Vagina (tissue), 2 donors: ENCODE measurements around the gene GAB2. TPM values are rescaled to one million over a fixed set of nuclear protein-coding genes. Genes with fewer than 3 reads are reported as not detected.
"Not testable (repeated sequence)": the region's sequence is repeated elsewhere in the genome, so short reads cannot be mapped to it uniquely, and the experiment has no call there.

Source experiments
- DNase-seq, 2 donors: peaks; one replicate each; pipeline ENCODE4 v3.0.0-alpha.2; 2017; ENCODE audit errors: extremely low spot score in 2 of 2
- H3K27ac ChIP-seq: fragments of 200-600 bp; sonication (generic); one replicate; pipeline ENCODE4 v1.5.1; 2019
- H3K27me3 ChIP-seq: fragments of 200-600 bp; sonication (generic); one replicate; pipeline ENCODE4 v1.5.1; 2019
- H3K36me3 ChIP-seq, 2 donors: fragments of 200-600 bp; sonication (generic); one replicate each; pipeline ENCODE4 v1.5.1; 2017 to 2019
- H3K4me1 ChIP-seq: fragments of 200-600 bp; sonication (generic); one replicate; pipeline ENCODE4 v1.5.1; 2019
- H3K4me3 ChIP-seq, 2 donors: fragments of 200-600 bp; sonication (generic); 1 replicate in 1 of 2; 2 replicates in 1 of 2; pipeline ENCODE4 v1.5.1; 2016 to 2019
- H3K9me3 ChIP-seq: fragments of 200-600 bp; sonication (generic); one replicate; pipeline ENCODE4 v1.5.1; 2019
- POLR2A ChIP-seq, 2 donors: fragments of 450-650 bp; IDR thresholded peaks; one replicate each; pipeline ENCODE4 v1.6.1; 2017; ENCODE audit warnings: antibody characterized with exemption in 2 of 2, mild to moderate bottlenecking in 2 of 2, moderate library complexity in 2 of 2
- POLR2AphosphoS5 ChIP-seq, 2 donors: sonication (generic); formaldehyde crosslinking; IDR thresholded peaks; one replicate each; pipeline ENCODE4 v1.9.0; 2017; ENCODE audit warnings: antibody characterized with exemption in 2 of 2, mild to moderate bottlenecking in 2 of 2, low read depth in 1 of 2; ENCODE audit not compliant: insufficient read depth in 1 of 2
- intact Hi-C: fragments of 100-400 bp; cut with DNase I; formaldehyde crosslinking; loops from one replicate; pipeline ENCODE4 v1.15.1; 2023
- total RNA-seq: library from RNA; depleted of rRNA; stranded (reverse); fragments of >200 nt; gene quantifications from one replicate; pipeline ENCODE4 v1.2.3, GENCODE V29; 2016
- TF ChIP-seq, protein P1 (sequence below), 3 experiments: fragments of 450-650 bp in 2 of 3; fragments of 200-600 bp in 1 of 3; sonication (generic) in 1 of 3; IDR thresholded peaks; one replicate each; pipeline ENCODE4 v1.5.1; 2017 to 2019; ENCODE audit warnings: antibody characterized with exemption in 3 of 3, mild to moderate bottlenecking in 2 of 3, moderate library complexity in 2 of 3

The GAB2 gene
- total RNA-seq, 1 donor from 2014 or later: 24.6 TPM

GRCh38 chr11:78244080-78244479, 173.5 kb downstream of the GAB2 start:
- no peaks in the 10 kb centered on the region for H3K4me1 ChIP-seq
- H3K27me3 ChIP-seq: no peaks in the 10 kb centered on the region
- TF ChIP-seq POLR2AphosphoS5 (IDR thresholded peaks at IDR 0.05; ENCODE audit: insufficient read depth in 1 of 2, low read depth in 1 of 2) (no peak), POLR2A (IDR thresholded peaks at IDR 0.05) (no peak)
- TF ChIP-seq, protein P1, sequence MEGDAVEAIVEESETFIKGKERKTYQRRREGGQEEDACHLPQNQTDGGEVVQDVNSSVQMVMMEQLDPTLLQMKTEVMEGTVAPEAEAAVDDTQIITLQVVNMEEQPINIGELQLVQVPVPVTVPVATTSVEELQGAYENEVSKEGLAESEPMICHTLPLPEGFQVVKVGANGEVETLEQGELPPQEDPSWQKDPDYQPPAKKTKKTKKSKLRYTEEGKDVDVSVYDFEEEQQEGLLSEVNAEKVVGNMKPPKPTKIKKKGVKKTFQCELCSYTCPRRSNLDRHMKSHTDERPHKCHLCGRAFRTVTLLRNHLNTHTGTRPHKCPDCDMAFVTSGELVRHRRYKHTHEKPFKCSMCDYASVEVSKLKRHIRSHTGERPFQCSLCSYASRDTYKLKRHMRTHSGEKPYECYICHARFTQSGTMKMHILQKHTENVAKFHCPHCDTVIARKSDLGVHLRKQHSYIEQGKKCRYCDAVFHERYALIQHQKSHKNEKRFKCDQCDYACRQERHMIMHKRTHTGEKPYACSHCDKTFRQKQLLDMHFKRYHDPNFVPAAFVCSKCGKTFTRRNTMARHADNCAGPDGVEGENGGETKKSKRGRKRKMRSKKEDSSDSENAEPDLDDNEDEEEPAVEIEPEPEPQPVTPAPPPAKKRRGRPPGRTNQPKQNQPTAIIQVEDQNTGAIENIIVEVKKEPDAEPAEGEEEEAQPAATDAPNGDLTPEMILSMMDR (IDR thresholded peaks at IDR 0.05): no peak
- intact Hi-C loops: no loop called here
- H3K9me3 ChIP-seq: no peaks in the 10 kb centered on the region
- peaks cover 0 to 5% of the 10 kb centered on the region in 2 donors for H3K36me3 ChIP-seq
- H3K27ac ChIP-seq: no peak overlapping the region
- H3K4me3 ChIP-seq: no peak overlapping the region
- no peak for DNase-seq

GRCh38 chr11:78241475-78241874, 176.1 kb downstream of the GAB2 start:
- no peaks in the 10 kb centered on the region for H3K27me3 ChIP-seq
- intact Hi-C loops: no loop called here
- H3K36me3 ChIP-seq: peaks cover 0 to 5% of the 10 kb centered on the region in 2 donors
- no peaks in the 10 kb centered on the region for H3K4me1 ChIP-seq
- no peak overlapping the region for H3K4me3 ChIP-seq
- no peak for DNase-seq
- TF ChIP-seq POLR2A (IDR thresholded peaks at IDR 0.05): no peak
- TF ChIP-seq, protein P1 (IDR thresholded peaks at IDR 0.05): no peak
- no peak for TF ChIP-seq POLR2AphosphoS5 (IDR thresholded peaks at IDR 0.05; ENCODE audit: insufficient read depth in 1 of 2, low read depth in 1 of 2)
- no peak overlapping the region for H3K27ac ChIP-seq
- no peaks in the 10 kb centered on the region for H3K9me3 ChIP-seq

- Histone ChIP-seq H3K27me3 (no peaks in the 10 kb centered on the region), H3K36me3 (peaks cover 0 to 5% of the 10 kb centered on the region in 2 donors), H3K9me3 (no peaks in the 10 kb centered on the region), H3K4me3 (no peak overlapping the region), H3K27ac (no peak overlapping the region), H3K4me1 (no peaks in the 10 kb centered on the region)
- intact Hi-C loops: no loop called here
- DNase-seq: no peak
- TF ChIP-seq, protein P1 (IDR thresholded peaks at IDR 0.05): no peak
- TF ChIP-seq POLR2A (IDR thresholded peaks at IDR 0.05): no peak
- TF ChIP-seq POLR2AphosphoS5 (IDR thresholded peaks at IDR 0.05; ENCODE audit: insufficient read depth in 1 of 2, low read depth in 1 of 2): no peak
Measured at GRCh38 chr11:78239781-78240180, 177.8 kb downstream of the GAB2 start.

DNA sequence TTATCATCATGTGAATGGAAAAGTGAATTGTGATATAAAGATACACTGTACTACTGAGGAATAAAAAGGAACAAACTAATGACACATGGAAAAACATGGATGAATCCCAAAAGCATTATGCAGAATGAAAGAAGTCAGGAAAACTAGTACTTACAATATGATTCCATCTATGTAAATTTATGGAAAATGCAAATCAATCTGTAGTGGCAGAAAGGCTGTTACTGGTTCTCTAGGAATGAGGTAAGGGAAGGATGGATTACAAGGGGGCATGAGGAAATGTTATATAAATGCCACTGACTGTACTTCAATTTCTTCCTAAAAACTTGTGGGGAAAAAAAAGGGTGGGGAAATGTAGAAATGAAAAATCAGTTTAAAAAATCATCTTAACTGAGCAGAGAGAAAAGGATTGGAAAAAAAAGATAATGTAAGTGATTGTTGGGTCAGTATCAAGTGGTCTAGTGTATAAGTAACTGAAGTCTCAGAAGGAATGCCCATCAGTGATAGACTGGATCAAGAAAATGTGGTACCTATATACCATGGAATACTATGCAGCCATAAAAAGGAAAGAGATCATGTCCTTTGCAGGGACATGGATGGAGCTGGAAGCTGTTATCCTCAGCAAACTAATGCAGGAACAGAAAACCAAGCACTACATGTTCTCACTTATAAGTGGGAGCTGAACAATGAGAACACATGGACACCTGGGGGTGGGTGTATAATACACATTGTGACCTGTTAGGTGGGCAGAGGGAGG, 180.2 kb downstream of the GAB2 start:
- H3K27ac ChIP-seq: no peak overlapping the region
- no peaks in the 10 kb centered on the region for H3K27me3 ChIP-seq
- peaks cover 8% of the 10 kb centered on the region for H3K4me1 ChIP-seq
- H3K4me3 ChIP-seq: no peak overlapping the region
- TF ChIP-seq POLR2AphosphoS5 (IDR thresholded peaks at IDR 0.05; ENCODE audit: insufficient read depth in 1 of 2, low read depth in 1 of 2): no peak
- TF ChIP-seq, protein P1 (IDR thresholded peaks at IDR 0.05): no peak
- no peak for TF ChIP-seq POLR2A (IDR thresholded peaks at IDR 0.05)
- H3K9me3 ChIP-seq: no peaks in the 10 kb centered on the region
- intact Hi-C loops: no loop called here
- peaks cover 0 to 5% of the 10 kb centered on the region in 2 donors for H3K36me3 ChIP-seq
- no peak for DNase-seq

- intact Hi-C loops: no loop called here
- no peaks in the 10 kb centered on the region for H3K27me3 ChIP-seq
Measured at GRCh38 chr11:78234006-78234405, 183.6 kb downstream of the GAB2 start.

DNA sequence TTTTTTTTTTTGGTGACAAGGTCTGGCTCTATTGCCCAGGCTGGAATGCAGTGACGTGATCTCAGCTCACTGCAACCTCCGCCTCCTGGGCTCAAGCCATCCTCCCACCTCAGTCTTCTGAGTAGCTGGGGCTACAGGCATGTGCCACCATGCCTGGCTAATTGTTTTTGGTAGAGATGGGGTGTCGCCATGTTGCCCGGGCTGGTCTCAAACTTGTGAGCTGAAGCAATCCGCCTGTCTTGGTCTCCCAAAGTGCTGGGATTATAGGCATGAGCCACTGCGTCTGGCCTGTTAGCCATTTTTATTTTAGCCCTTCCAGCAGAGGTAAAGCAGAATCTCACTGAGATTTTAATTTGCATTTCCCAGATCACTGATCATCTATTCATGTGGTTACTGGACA, 184.6 kb downstream of the GAB2 start:
- H3K27me3 ChIP-seq, H3K36me3 ChIP-seq, H3K4me3 ChIP-seq, intact Hi-C loops, H3K9me3 ChIP-seq, H3K27ac ChIP-seq: not testable (repeated sequence)
- H3K4me1 ChIP-seq: peaks cover 35% of the 10 kb centered on the region
- DNase-seq: peak in 1 of 2 donors; percentile 60

More at GRCh38 chr11:78234006-78234405, 183.6 kb downstream of the GAB2 start:
- no peak for TF ChIP-seq POLR2AphosphoS5 (IDR thresholded peaks at IDR 0.05; ENCODE audit: insufficient read depth in 1 of 2, low read depth in 1 of 2)
- TF ChIP-seq POLR2A (IDR thresholded peaks at IDR 0.05): no peak
- TF ChIP-seq, protein P1 (IDR thresholded peaks at IDR 0.05): no peak
- no peak overlapping the region for H3K4me3 ChIP-seq
- no peaks in the 10 kb centered on the region for H3K36me3 ChIP-seq
- H3K4me1 ChIP-seq: peaks cover 35% of the 10 kb centered on the region
- DNase-seq: no peak
- H3K27ac ChIP-seq: no peak overlapping the region
- no peaks in the 10 kb centered on the region for H3K9me3 ChIP-seq
